ENCODE data around the gene PRKAR1B. TPM values are rescaled to one million over a fixed set of nuclear protein-coding genes. Genes with fewer than 3 reads are reported as not detected.

Gene PRKAR1B
- total RNA-seq, 1 experiment from 2014 or later: 27.2 TPM

DNA sequence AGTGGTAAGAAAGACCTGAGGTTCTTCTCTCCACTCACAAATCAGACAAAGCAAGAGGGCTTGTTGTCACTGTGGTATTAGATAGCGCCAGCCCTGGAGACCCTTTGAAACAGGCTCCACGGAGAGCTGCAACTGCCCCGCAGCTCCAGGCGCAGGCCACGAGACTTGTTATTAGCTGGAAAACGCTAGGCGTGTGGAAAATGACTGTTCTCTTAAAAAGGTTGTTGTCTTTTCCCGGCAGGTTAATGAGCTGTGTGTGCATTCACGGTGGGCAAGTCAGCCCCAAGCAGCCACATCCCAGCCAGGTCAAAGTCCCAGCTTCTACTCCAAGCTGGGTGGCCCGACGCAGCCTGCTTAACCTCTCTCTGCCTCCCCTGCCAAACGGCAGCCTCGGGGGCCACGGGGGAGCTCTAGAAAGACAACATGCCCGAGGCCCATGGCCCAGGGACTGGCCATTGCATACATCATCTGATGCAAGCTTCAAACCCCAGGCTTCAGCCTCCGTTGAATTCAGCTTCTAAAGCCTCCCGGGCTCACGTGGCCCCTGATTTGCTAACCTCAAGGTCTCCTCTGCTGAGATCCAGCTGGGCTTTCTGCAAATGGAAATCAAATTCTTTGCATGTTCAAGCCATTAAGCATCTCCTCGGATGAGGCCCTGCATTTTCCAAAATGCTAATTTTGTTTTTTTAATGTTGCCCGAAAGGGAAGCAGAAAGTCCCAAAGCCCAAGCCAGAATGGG is 61.9 kb downstream of the PRKAR1B start:
- Histone ChIP-seq H3K36me3 (ENCODE audit: insufficient read depth, low read length, poor library complexity, severe bottlenecking) (no peaks in the 10 kb centered on the region), H3K4me3 (ENCODE audit: low read depth, low read length, poor library complexity, severe bottlenecking) (no peak overlapping the region), H3K27ac (ENCODE audit: low read depth, low read length, poor library complexity, severe bottlenecking) (no peak overlapping the region), H3K9me3 (ENCODE audit: low read depth, low read length, poor library complexity, severe bottlenecking) (no peaks in the 10 kb centered on the region), H3K4me1 (ENCODE audit: insufficient read depth, low read length, poor library complexity, severe bottlenecking) (no peaks in the 10 kb centered on the region), H3K27me3 (replicated peaks; ENCODE audit: insufficient read depth, low read depth, low read length, poor library complexity) (no peaks in the 10 kb centered on the region)
- DNase-seq (ENCODE audit: low spot score): no peak
- no TSS peak for BruUV-seq (replicated peaks)
- CTCF ChIA-PET: no interaction called here
- TF ChIP-seq CTCF (conservative IDR thresholded peaks at IDR 0.05; ENCODE audit: low read depth, low read length) (no peak), EZH2 (IDR thresholded peaks at IDR 0.05; ENCODE audit: borderline replicate concordance, low read depth, low read length, poor library complexity, severe bottlenecking) (no peak)
- intact Hi-C loops (cut with micrococcal nuclease; ENCODE audit: unreplicated experiment): no loop called here
- POLR2A ChIA-PET (ENCODE audit: low non-redundant PET): no interaction called here

DNA sequence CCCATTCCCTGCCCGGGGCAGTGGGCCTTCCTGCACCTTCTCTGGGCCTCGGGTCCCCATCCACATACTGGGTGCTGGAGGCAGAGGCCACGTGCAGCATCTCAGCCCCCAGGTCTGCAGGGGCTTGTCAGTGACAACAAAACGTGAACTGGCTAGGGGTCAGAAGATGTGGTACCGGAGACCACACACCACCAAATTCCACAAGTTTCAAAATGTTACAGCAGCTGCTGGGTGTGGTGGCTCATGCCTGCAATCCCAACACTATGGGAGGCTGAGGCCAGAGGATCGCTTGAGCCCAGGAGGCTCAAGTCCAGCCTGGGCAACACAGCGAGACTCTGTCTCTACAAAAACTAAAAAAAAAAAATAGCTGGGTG is 62.7 kb downstream of the PRKAR1B start:
- POLR2A ChIA-PET (ENCODE audit: low non-redundant PET): no interaction called here
- no peaks in the 10 kb centered on the region for H3K4me1 ChIP-seq (ENCODE audit: insufficient read depth, low read length, poor library complexity, severe bottlenecking)
- CTCF ChIA-PET: no interaction called here
- DNase-seq (ENCODE audit: low spot score): no peak
- BruUV-seq (replicated peaks): no TSS peak
- H3K36me3 ChIP-seq (ENCODE audit: insufficient read depth, low read length, poor library complexity, severe bottlenecking): no peaks in the 10 kb centered on the region
- H3K27ac ChIP-seq (ENCODE audit: low read depth, low read length, poor library complexity, severe bottlenecking): no peak overlapping the region
- TF ChIP-seq EZH2 (IDR thresholded peaks at IDR 0.05; ENCODE audit: borderline replicate concordance, low read depth, low read length, poor library complexity, severe bottlenecking): no peak
- TF ChIP-seq CTCF (conservative IDR thresholded peaks at IDR 0.05; ENCODE audit: low read depth, low read length): no peak
- no peak overlapping the region for H3K4me3 ChIP-seq (ENCODE audit: low read depth, low read length, poor library complexity, severe bottlenecking)
- H3K9me3 ChIP-seq (ENCODE audit: low read depth, low read length, poor library complexity, severe bottlenecking): no peaks in the 10 kb centered on the region
- intact Hi-C loops (cut with micrococcal nuclease; ENCODE audit: unreplicated experiment): no loop called here
- no peaks in the 10 kb centered on the region for H3K27me3 ChIP-seq (replicated peaks; ENCODE audit: insufficient read depth, low read depth, low read length, poor library complexity)

DNA sequence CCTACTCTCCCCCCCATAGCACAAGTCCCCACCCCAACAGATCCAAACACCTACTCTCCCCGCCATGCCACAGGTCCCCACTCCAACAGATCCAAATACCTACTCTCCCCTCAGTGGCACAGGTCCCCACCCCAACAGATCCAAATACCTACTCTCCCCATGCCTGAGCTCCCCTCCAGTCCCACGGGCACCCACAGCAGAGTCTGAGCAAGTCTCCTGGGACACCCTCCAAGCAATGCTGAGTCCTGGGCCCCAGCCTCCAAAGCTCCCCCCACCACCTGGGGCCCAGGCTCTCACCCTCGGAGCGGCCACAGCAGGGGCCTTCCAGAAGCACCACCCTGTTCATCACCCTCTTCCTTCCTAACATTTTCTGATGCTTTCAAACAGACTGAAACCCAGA is 64.5 kb downstream of the PRKAR1B start:
- no peak for TF ChIP-seq EZH2 (IDR thresholded peaks at IDR 0.05; ENCODE audit: borderline replicate concordance, low read depth, low read length, poor library complexity, severe bottlenecking)
- TF ChIP-seq CTCF (conservative IDR thresholded peaks at IDR 0.05; ENCODE audit: low read depth, low read length): no peak
- POLR2A ChIA-PET (ENCODE audit: low non-redundant PET): no interaction called here
- intact Hi-C loops (cut with micrococcal nuclease; ENCODE audit: unreplicated experiment): no loop called here
- Histone ChIP-seq H3K27ac (ENCODE audit: low read depth, low read length, poor library complexity, severe bottlenecking) (no peak overlapping the region), H3K4me3 (ENCODE audit: low read depth, low read length, poor library complexity, severe bottlenecking) (no peak overlapping the region), H3K27me3 (replicated peaks; ENCODE audit: insufficient read depth, low read depth, low read length, poor library complexity) (no peaks in the 10 kb centered on the region), H3K9me3 (ENCODE audit: low read depth, low read length, poor library complexity, severe bottlenecking) (no peaks in the 10 kb centered on the region), H3K4me1 (ENCODE audit: insufficient read depth, low read length, poor library complexity, severe bottlenecking) (no peaks in the 10 kb centered on the region), H3K36me3 (ENCODE audit: insufficient read depth, low read length, poor library complexity, severe bottlenecking) (no peaks in the 10 kb centered on the region)
- no TSS peak for BruUV-seq (replicated peaks)
- DNase-seq (ENCODE audit: low spot score): no peak
- CTCF ChIA-PET: no interaction called here

Measured in A673 (cell line).